HepG2 (cell line): Measurements from ENCODE around the gene CDK14. TPM values are rescaled to one million over a fixed set of nuclear protein-coding genes. Genes with fewer than 3 reads are reported as not detected.

ENCODE experiments used
- ATAC-seq: fragments of 200-7000 bp; cut with Tn5 transposase; 3 replicates; pipeline ENCODE4 v1.9.1; 2020; ENCODE audit warnings: mild to moderate bottlenecking, moderate library complexity
- BruUV-seq: library from RNA; stranded (reverse); fragments of 400-500 nt; replicated peaks from 2 replicates; lab custom pipeline; 2021; lab: Mats Ljungman, UMichigan
- CTCF ChIA-PET: fragments of 300-600 bp; formaldehyde crosslinking; extraction: SDS; loops from one replicate; lab custom pipeline; 2021; ENCODE audit warnings: low total read pairs, inconsistent platforms, low intra/inter-chr PET ratio; lab: Yijun Ruan, JAX
- POLR2A ChIA-PET: fragments of 350-600 bp; sonication (Branson Sonifier 250); formaldehyde crosslinking; loops from one replicate; lab custom pipeline; 2020; ENCODE audit warnings: antibody characterized with exemption, inconsistent platforms; lab: Yijun Ruan, JAX
- DNase-seq: peaks from one replicate; pipeline ENCODE4 v3.0.0-alpha.2; 2015; ENCODE audit warnings: low spot score
- FAIRE-seq: peaks from 3 replicates; lab custom pipeline; 2011; peaks lifted over from hg19 to GRCh38; lab: Jason Lieb, UNC
- H2AFZ ChIP-seq: one replicate; pipeline ENCODE4 v1.6.1; 2011; ENCODE audit warnings: low read length, inconsistent platforms
- H3K27ac ChIP-seq: fragments of 300-600 bp; 3 replicates; pipeline ENCODE4 v1.8.0; 2011; ENCODE audit warnings: mixed run types, mild to moderate bottlenecking, mixed read lengths, low read length, inconsistent platforms; ENCODE audit not compliant: insufficient read depth; ENCODE audit errors: extremely low read length
- H3K27me3 ChIP-seq, 2 experiments: fragments of 200-600 bp in 1 of 2; 2 replicates in 1 of 2; 3 replicates in 1 of 2; pipeline versions ENCODE4 v1.6.0 to v1.8.0; 2011; ENCODE audit warnings: low read length in 2 of 2, mild to moderate bottlenecking in 2 of 2, moderate library complexity in 2 of 2, inconsistent platforms in 1 of 2; ENCODE audit not compliant: insufficient read depth in 2 of 2, control insufficient read depth in 1 of 2
- H3K36me3 ChIP-seq, 2 experiments: fragments of 200-600 bp in 1 of 2; replicated peaks in 1 of 2; 2 replicates in 1 of 2; 3 replicates in 1 of 2; pipeline versions ENCODE4 v1.5.1 to v1.8.0; 2011; ENCODE audit warnings: low read length in 2 of 2, inconsistent platforms in 1 of 2; ENCODE audit not compliant: insufficient read depth in 2 of 2, control insufficient read depth in 1 of 2
- H3K4me1 ChIP-seq: 2 replicates; pipeline ENCODE4 v1.5.1; 2012; ENCODE audit warnings: low read length, inconsistent platforms; ENCODE audit not compliant: insufficient read depth
- H3K4me2 ChIP-seq: 2 replicates; pipeline ENCODE4 v1.6.0; 2011; ENCODE audit warnings: low read depth, low read length, inconsistent platforms
- H3K4me3 ChIP-seq, 3 experiments: fragments of 200-600 bp in 1 of 3; sonication (generic), shearing (Covaris generic) in 1 of 3; replicated peaks in 1 of 3; 2 replicates each; pipeline ENCODE4 v1.5.1; 2011 to 2016; ENCODE audit warnings: low read length in 3 of 3, inconsistent platforms in 2 of 3, low read depth in 2 of 3, mild to moderate bottlenecking in 2 of 3, control low read depth in 1 of 3, mixed read lengths in 1 of 3; ENCODE audit not compliant: insufficient read depth in 1 of 3
- H3K79me2 ChIP-seq: one replicate; pipeline ENCODE4 v1.6.1; 2011; ENCODE audit warnings: low read length, inconsistent platforms; ENCODE audit not compliant: insufficient read depth
- H3K9ac ChIP-seq: 2 replicates; pipeline ENCODE4 v1.6.0; 2011; ENCODE audit warnings: mild to moderate bottlenecking, low read depth, low read length, inconsistent platforms; ENCODE audit not compliant: insufficient read depth
- H3K9me3 ChIP-seq: 2 replicates; pipeline ENCODE4 v1.5.1; 2012; ENCODE audit warnings: mild to moderate bottlenecking, low read length
- H4K20me1 ChIP-seq: 2 replicates; pipeline ENCODE4 v1.6.0; 2011; ENCODE audit warnings: inconsistent platforms, mild to moderate bottlenecking, low read length, moderate library complexity; ENCODE audit not compliant: insufficient read depth
- ATAD3A ChIP-seq: sonication (generic); formaldehyde crosslinking; IDR thresholded peaks from 2 replicates; pipeline ENCODE4 v1.4.0; 2020; ENCODE audit warnings: missing genetic modification reagents
- FLYWCH1 ChIP-seq: sonication (generic); formaldehyde crosslinking; IDR thresholded peaks from 2 replicates; pipeline ENCODE4 v1.8.1; 2023; ENCODE audit warnings: mild to moderate bottlenecking, missing genetic modification reagents
- ISL2 ChIP-seq: sonication (generic); formaldehyde crosslinking; IDR thresholded peaks from 2 replicates; pipeline ENCODE4 v1.5.0; 2020; ENCODE audit warnings: missing genetic modification reagents
- KDM1A ChIP-seq: IDR thresholded peaks from 2 replicates; pipeline ENCODE4 v1.6.1; 2016; ENCODE audit warnings: missing compliant biosample characterization
- KDM5B ChIP-seq: sonication (generic); formaldehyde crosslinking; IDR thresholded peaks from 2 replicates; pipeline ENCODE4 v1.4.0; 2020; ENCODE audit warnings: missing genetic modification reagents, mild to moderate bottlenecking, borderline replicate concordance
- MED1 ChIP-seq: sonication (generic); formaldehyde crosslinking; IDR thresholded peaks from 2 replicates; pipeline ENCODE4 v1.4.0; 2020; ENCODE audit warnings: missing genetic modification reagents
- MYNN ChIP-seq: sonication (generic); formaldehyde crosslinking; IDR thresholded peaks from 2 replicates; pipeline ENCODE4 v1.4.0; 2020; ENCODE audit warnings: mild to moderate bottlenecking, low read depth, missing genetic modification reagents
- PCBP2 ChIP-seq: fragments of 200-400 bp; formaldehyde crosslinking; optimal IDR thresholded peaks from 2 replicates; pipeline ENCODE3; 2018; ENCODE audit warnings: low read length, low read depth; ENCODE audit not compliant: poor library complexity, severe bottlenecking
- SMAD1 ChIP-seq: sonication (generic); formaldehyde crosslinking; IDR thresholded peaks from 2 replicates; pipeline ENCODE4 v1.4.0; 2020; ENCODE audit warnings: missing genetic modification reagents, low read depth, mild to moderate bottlenecking, borderline replicate concordance
- SOX5 ChIP-seq: IDR thresholded peaks from 2 replicates; pipeline ENCODE4 v1.6.1; 2016; ENCODE audit warnings: borderline replicate concordance
- ZNF33B ChIP-seq: sonication (generic); formaldehyde crosslinking; IDR thresholded peaks from 2 replicates; pipeline ENCODE4 v1.5.1; 2020; ENCODE audit warnings: mild to moderate bottlenecking, missing genetic modification reagents
- ZNF547 ChIP-seq: sonication (generic); formaldehyde crosslinking; IDR thresholded peaks from 2 replicates; pipeline ENCODE4 v1.5.1; 2020; ENCODE audit warnings: mild to moderate bottlenecking, missing genetic modification reagents
- ZNF761 ChIP-seq: sonication (generic); formaldehyde crosslinking; conservative IDR thresholded peaks from 2 replicates; pipeline ENCODE4 v1.4.0; 2020; ENCODE audit warnings: mild to moderate bottlenecking, missing genetic modification reagents
- WGBS: methylation state at CpG from one replicate; pipeline ENCODE4 v1.1.6; 2017; ENCODE audit warnings: low lambda C conversion rate; 5-methylcytosine and 5-hydroxymethylcytosine counted together
- in situ Hi-C: cut with HindIII; loops from 2 replicates; pipeline ENCODE4 v1.10.0; 2017; ENCODE audit warnings: low pct_unique_long_range_greater_than_20kb; ENCODE audit not compliant: extremely low pct_ligation_motif_present
- intact Hi-C: fragments of 100-400 bp; cut with micrococcal nuclease; formaldehyde crosslinking; loops from one replicate; pipeline ENCODE4 v1.10.0; 2022; ENCODE audit not compliant: unreplicated experiment
- polyA plus RNA-seq, 8 experiments: library from polyadenylated mRNA; depleted of rRNA in 3 of 8; stranded (reverse) in 7 of 8; unstranded in 1 of 8; fragments of >200 nt; fragmentation: Illumina TruSeq in 4 of 8; extraction: Trizol in 4 of 8; gene quantifications; 2 replicates each; pipeline versions ENCODE4 v1.2.1 to v1.2.3, GENCODE V29; 2011 to 2016; ENCODE audit warnings: low read depth in 4 of 8, missing spikeins in 1 of 8, mixed read lengths in 1 of 8; ENCODE audit not compliant: insufficient read depth in 1 of 8
- total RNA-seq, 5 experiments: library from RNA; depleted of rRNA; stranded (reverse); fragments of >200 nt; fragmentation: Illumina TruSeq; extraction: Trizol; gene quantifications; 2 replicates each; pipeline ENCODE4 v1.2.3, GENCODE V29; 2016; ENCODE audit warnings: low read depth in 1 of 5
- TF ChIP-seq, protein P1 (sequence below): sonication (generic); formaldehyde crosslinking; IDR thresholded peaks from 2 replicates; pipeline ENCODE4 v1.5.1; 2020; ENCODE audit warnings: mild to moderate bottlenecking, missing genetic modification reagents
- TF ChIP-seq, protein P2 (sequence below): sonication (generic); formaldehyde crosslinking; IDR thresholded peaks from 2 replicates; pipeline ENCODE4 v1.8.1; 2023; ENCODE audit warnings: mild to moderate bottlenecking, moderate library complexity, missing genetic modification reagents

The CDK14 gene
- total and polyA plus RNA-seq, 2 of the 13 experiments (the other 11 are each of a cell fraction or from before 2014, with no cell fraction given) = 0.26 to 0.71 TPM

DNA sequence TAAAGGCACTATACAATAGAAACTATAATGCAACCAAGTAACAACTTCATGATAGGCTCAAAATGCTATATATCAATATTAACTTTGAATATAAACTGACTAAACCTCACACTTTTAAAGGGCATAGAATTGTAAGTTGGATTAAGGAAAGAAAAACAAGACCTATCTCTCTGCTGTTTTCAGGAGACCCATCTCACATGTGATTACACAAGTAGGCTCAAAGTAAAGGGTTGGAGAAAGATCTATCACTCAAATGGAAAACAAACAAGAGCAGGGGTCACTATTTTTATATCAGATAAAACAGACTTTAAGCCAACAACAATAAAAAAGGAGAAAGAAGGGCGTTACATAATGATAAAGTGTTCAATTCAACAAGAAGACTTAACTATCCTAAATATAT lies 155.5 kb downstream of the CDK14 start:
- H3K4me3 ChIP-seq = no peak overlapping the region
- no TSS peak for BruUV-seq
- ChIA-PET POLR2A (no interaction called here), CTCF (no interaction called here)
- H3K4me2 ChIP-seq = no peak overlapping the region
- no peak for DNase-seq
- H4K20me1 ChIP-seq = no peaks in the 10 kb centered on the region; the same call in 1 of the 2 replicates
- H3K4me1 ChIP-seq = no peaks in the 10 kb centered on the region
- 3% methylated on average over 1 of the region's 1 CpG for WGBS
- ATAC-seq = no peak
- no peak for FAIRE-seq
- no peaks in the 10 kb centered on the region for H3K36me3 ChIP-seq
- TF ChIP-seq ZNF761 (CRISPR knock-in tag) = no peak
- H3K27me3 ChIP-seq = peaks cover 0 to 35% of the 10 kb centered on the region in 2 experiments; a peak in 3 of 5 replicates
- no peak overlapping the region for H2AFZ ChIP-seq
- in situ Hi-C loops (no loop called here), intact Hi-C loops (no loop called here)
- no peaks in the 10 kb centered on the region for H3K79me2 ChIP-seq
- no peak overlapping the region for H3K9ac ChIP-seq
- no peak overlapping the region for H3K27ac ChIP-seq
- H3K9me3 ChIP-seq = no peaks in the 10 kb centered on the region

DNA sequence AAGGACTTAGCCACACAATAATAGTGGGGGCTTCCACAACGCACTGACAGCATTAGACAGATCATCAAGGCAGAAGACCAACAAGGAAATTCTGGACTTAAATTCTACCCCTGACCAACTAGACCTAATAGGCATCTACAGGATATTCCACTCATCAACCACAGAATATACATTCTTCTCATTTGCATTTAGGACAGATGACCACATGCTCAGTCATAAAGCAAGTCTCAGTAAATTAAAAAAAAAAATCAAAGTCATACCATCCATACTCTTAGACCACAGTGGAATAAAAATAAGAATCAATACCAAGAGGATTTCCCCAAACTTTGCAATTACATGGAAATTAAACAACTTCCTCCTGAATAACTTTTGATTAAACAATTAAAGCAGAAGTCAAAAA lies 155.9 kb downstream of the CDK14 start:
- in situ Hi-C loops (no loop called here), intact Hi-C loops (no loop called here)
- FAIRE-seq (no peak), ATAC-seq (no peak), DNase-seq (no peak)
- no peaks in the 10 kb centered on the region for H3K79me2 ChIP-seq
- ChIA-PET CTCF (no interaction called here), POLR2A (no interaction called here)
- H3K9me3 ChIP-seq = no peaks in the 10 kb centered on the region
- no peaks in the 10 kb centered on the region; the same call in 1 of the 2 replicates for H4K20me1 ChIP-seq
- no peaks in the 10 kb centered on the region for H3K36me3 ChIP-seq
- H3K9ac ChIP-seq = no peak overlapping the region
- H2AFZ ChIP-seq = no peak overlapping the region
- WGBS = 31% methylated on average over 1 of the region's 1 CpG
- no peak overlapping the region for H3K27ac ChIP-seq
- no peak overlapping the region for H3K4me2 ChIP-seq
- H3K4me1 ChIP-seq = no peaks in the 10 kb centered on the region
- no TSS peak for BruUV-seq
- no peak overlapping the region for H3K4me3 ChIP-seq
- H3K27me3 ChIP-seq = peaks cover 0 to 40% of the 10 kb centered on the region in 2 experiments; a peak in 3 of 5 replicates
- TF ChIP-seq ISL2 (CRISPR knock-in tag) = no peak
- no peak for TF ChIP-seq KDM5B (CRISPR knock-in tag)
- no peak for TF ChIP-seq MED1
- TF ChIP-seq ZNF33B = no peak
- no peak for TF ChIP-seq ATAD3A (CRISPR knock-in tag)
- no peak for TF ChIP-seq KDM1A (CRISPR knock-in tag)
- TF ChIP-seq MYNN = no peak
- TF ChIP-seq FLYWCH1 (CRISPR knock-in tag) = no peak
- TF ChIP-seq, protein P1, sequence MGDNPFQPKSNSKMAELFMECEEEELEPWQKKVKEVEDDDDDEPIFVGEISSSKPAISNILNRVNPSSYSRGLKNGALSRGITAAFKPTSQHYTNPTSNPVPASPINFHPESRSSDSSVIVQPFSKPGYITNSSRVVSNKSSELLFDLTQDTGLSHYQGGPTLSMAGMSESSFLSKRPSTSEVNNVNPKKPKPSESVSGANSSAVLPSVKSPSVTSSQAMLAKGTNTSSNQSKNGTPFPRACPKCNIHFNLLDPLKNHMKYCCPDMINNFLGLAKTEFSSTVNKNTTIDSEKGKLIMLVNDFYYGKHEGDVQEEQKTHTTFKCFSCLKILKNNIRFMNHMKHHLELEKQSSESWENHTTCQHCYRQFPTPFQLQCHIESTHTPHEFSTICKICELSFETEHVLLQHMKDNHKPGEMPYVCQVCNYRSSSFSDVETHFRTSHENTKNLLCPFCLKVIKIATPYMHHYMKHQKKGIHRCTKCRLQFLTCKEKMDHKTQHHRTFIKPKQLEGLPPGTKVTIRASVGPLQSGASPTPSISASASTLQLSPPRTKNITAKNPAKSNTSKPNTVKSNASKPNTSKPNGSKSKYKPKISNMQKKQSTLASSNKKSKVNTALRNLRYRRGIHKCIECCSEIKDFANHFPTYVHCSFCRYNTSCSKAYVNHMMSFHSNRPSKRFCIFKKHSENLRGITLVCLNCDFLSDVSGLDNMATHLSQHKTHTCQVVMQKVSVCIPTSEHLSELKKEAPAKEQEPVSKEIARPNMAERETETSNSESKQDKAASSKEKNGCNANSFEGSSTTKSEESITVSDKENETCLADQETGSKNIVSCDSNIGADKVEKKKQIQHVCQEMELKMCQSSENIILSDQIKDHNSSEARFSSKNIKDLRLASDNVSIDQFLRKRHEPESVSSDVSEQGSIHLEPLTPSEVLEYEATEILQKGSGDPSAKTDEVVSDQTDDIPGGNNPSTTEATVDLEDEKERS (CRISPR knock-in tag) = no peak
- TF ChIP-seq SOX5 (CRISPR knock-in tag) = no peak
- no peak for TF ChIP-seq ZNF547 (CRISPR knock-in tag)
- TF ChIP-seq SMAD1 (CRISPR knock-in tag) = no peak
- TF ChIP-seq, protein P2, sequence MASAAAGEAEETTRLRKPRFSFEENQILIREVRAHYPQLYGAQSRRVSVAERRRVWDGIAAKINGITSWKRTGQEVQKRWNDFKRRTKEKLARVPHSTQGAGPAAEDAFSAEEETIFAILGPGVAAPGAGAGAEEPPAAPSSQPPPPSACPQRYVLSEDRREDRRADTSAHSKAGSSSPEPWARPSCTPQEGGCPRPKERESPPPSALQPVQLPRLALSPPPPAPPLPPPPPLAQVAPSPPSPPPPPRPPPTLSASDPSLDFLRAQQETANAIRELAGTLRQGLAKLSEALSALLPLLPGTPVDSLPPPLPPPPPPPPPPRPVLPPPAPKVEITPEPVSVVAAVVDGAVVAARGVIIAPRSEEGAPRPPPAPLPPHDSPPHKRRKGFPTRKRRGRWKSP = no peak
- no peak for TF ChIP-seq PCBP2
